Mesothelial cell of epicardium (in vitro differentiated cells): ENCODE data around the gene PSMB3. TPM values are rescaled to one million over a fixed set of nuclear protein-coding genes. Genes with fewer than 3 reads are reported as not detected.

Experiments used
- DNase-seq, 2 experiments: peaks; one replicate each; pipeline ENCODE4 v3.0.0; 2021; ENCODE audit warnings: low spot score in 2 of 2; ENCODE audit not compliant: unreplicated experiment in 2 of 2
- H3K27ac Mint-ChIP-seq: 2 replicates; pipeline ENCODE4 v1.8.0; 2021; ENCODE audit warnings: mixed read lengths
- H3K27me3 Mint-ChIP-seq: 2 replicates; pipeline ENCODE4 v1.8.0; 2021; ENCODE audit warnings: low read depth, mixed read lengths
- H3K36me3 Mint-ChIP-seq: 2 replicates; pipeline ENCODE4 v1.8.0; 2021; ENCODE audit warnings: mixed read lengths
- H3K4me1 Mint-ChIP-seq: 2 replicates; pipeline ENCODE4 v1.8.0; 2021; ENCODE audit warnings: mixed read lengths
- H3K4me3 Mint-ChIP-seq: 2 replicates; pipeline ENCODE4 v1.8.0; 2021; ENCODE audit warnings: mild to moderate bottlenecking, moderate library complexity, mixed read lengths
- H3K9me3 Mint-ChIP-seq: 2 replicates; pipeline ENCODE4 v1.8.0; 2021; ENCODE audit warnings: mixed read lengths
- CTCF ChIP-seq: fragments of 200-600 bp; sonication (generic); IDR thresholded peaks from one replicate; pipeline ENCODE4 v1.5.0; 2021; ENCODE audit warnings: antibody characterized with exemption; ENCODE audit not compliant: unreplicated experiment
- total RNA-seq: library from RNA; stranded (reverse); gene quantifications from 3 replicates; pipeline ENCODE4 v1.2.1, GENCODE V29; 2021

PSMB3 gene
- total RNA-seq, 1 donor from 2014 or later: 115 TPM

GRCh38 chr17:38751808-38752307 is 683 bp upstream of the PSMB3 start:
- H3K27me3 Mint-ChIP-seq: no peaks in the 10 kb centered on the region
- peaks cover 3% of the 10 kb centered on the region for H3K36me3 Mint-ChIP-seq
- DNase-seq: peak; percentile 77 to 96
- H3K4me1 Mint-ChIP-seq: peaks cover 32% of the 10 kb centered on the region
- no peaks in the 10 kb centered on the region for H3K9me3 Mint-ChIP-seq
- peak overlapping the region; percentile 91 for H3K4me3 Mint-ChIP-seq
- H3K27ac Mint-ChIP-seq: peak overlapping the region; percentile 90
- no peak for TF ChIP-seq CTCF

- Mint-ChIP-seq H3K9me3 (no peaks in the 10 kb centered on the region), H3K4me3 (peak overlapping the region; percentile 91), H3K27me3 (no peaks in the 10 kb centered on the region), H3K27ac (peak overlapping the region; percentile 90), H3K36me3 (peaks cover 3% of the 10 kb centered on the region), H3K4me1 (peaks cover 31% of the 10 kb centered on the region)
- peak in 1 of 2 experiments; percentile 47 for DNase-seq
- TF ChIP-seq CTCF: no peak
Measured at GRCh38 chr17:38753071-38753506, 548 bp downstream of the PSMB3 start.

- TF ChIP-seq CTCF: no peak
- no peak for DNase-seq
- no peaks in the 10 kb centered on the region for H3K4me1 Mint-ChIP-seq
- H3K9me3 Mint-ChIP-seq: no peaks in the 10 kb centered on the region
- peaks cover 30% of the 10 kb centered on the region for H3K36me3 Mint-ChIP-seq
- H3K4me3 Mint-ChIP-seq: no peak overlapping the region
- no peak overlapping the region for H3K27ac Mint-ChIP-seq
- no peaks in the 10 kb centered on the region for H3K27me3 Mint-ChIP-seq
Measured at GRCh38 chr17:38761612-38762011, 9.1 kb downstream of the PSMB3 start.

GRCh38 chr17:38762231-38762630 is 9.7 kb downstream of the PSMB3 start:
- no peak overlapping the region for H3K27ac Mint-ChIP-seq
- TF ChIP-seq CTCF: no peak
- H3K4me3 Mint-ChIP-seq: no peak overlapping the region
- H3K27me3 Mint-ChIP-seq: no peaks in the 10 kb centered on the region
- no peaks in the 10 kb centered on the region for H3K4me1 Mint-ChIP-seq
- no peak for DNase-seq
- no peaks in the 10 kb centered on the region for H3K9me3 Mint-ChIP-seq
- peaks cover 32% of the 10 kb centered on the region for H3K36me3 Mint-ChIP-seq

GRCh38 chr17:38766341-38766740 is 13.8 kb downstream of the PSMB3 start:
- Mint-ChIP-seq H3K27ac (no peak overlapping the region), H3K4me3 (no peak overlapping the region), H3K4me1 (no peaks in the 10 kb centered on the region), H3K27me3 (no peaks in the 10 kb centered on the region), H3K36me3 (peaks cover 39% of the 10 kb centered on the region), H3K9me3 (no peaks in the 10 kb centered on the region)
- no peak for DNase-seq
- TF ChIP-seq CTCF: no peak

GRCh38 chr17:38768417-38768816 is 15.9 kb downstream of the PSMB3 start:
- Mint-ChIP-seq H3K4me1 (no peaks in the 10 kb centered on the region), H3K36me3 (peaks cover 47% of the 10 kb centered on the region), H3K27me3 (no peaks in the 10 kb centered on the region), H3K27ac (no peak overlapping the region), H3K9me3 (no peaks in the 10 kb centered on the region), H3K4me3 (no peak overlapping the region)
- TF ChIP-seq CTCF: no peak
- no peak for DNase-seq
